OCI-LY1 (cell line): ENCODE data around the gene CHM.

ENCODE experiments used
- H2AFZ ChIP-seq: fragments of 200-600 bp; sonication (generic), shearing (Covaris generic); 2 replicates; pipeline ENCODE4 v1.6.0; 2014; ENCODE audit warnings: antibody characterized with exemption, mild to moderate bottlenecking, low read length
- H3F3A ChIP-seq: fragments of 200-600 bp; sonication (generic), shearing (Covaris generic); 2 replicates; pipeline ENCODE4 v1.6.0; 2014; ENCODE audit warnings: mild to moderate bottlenecking, antibody characterized with exemption, low read length, moderate library complexity; ENCODE audit not compliant: insufficient read depth
- H3K27ac ChIP-seq: fragments of 200-600 bp; sonication (generic); 2 replicates; pipeline ENCODE4 v1.5.1; 2014; ENCODE audit warnings: low read length, mixed run types, mild to moderate bottlenecking, low read depth; ENCODE audit not compliant: poor library complexity, severe bottlenecking
- H3K27me3 ChIP-seq: fragments of 200-600 bp; sonication (generic); 2 replicates; pipeline ENCODE4 v1.6.0; 2014; ENCODE audit warnings: antibody characterized with exemption, mild to moderate bottlenecking, low read length, moderate library complexity; ENCODE audit not compliant: insufficient read depth
- H3K36me3 ChIP-seq: fragments of 200-600 bp; sonication (generic); 2 replicates; pipeline ENCODE4 v1.6.1; 2014; ENCODE audit warnings: mild to moderate bottlenecking, antibody characterized with exemption, low read length, moderate library complexity, mixed read lengths; ENCODE audit not compliant: insufficient read depth
- H3K4me1 ChIP-seq: fragments of 200-600 bp; sonication (generic); 2 replicates; pipeline ENCODE4 v1.5.1; 2014; ENCODE audit warnings: mild to moderate bottlenecking, low read length, moderate library complexity; ENCODE audit not compliant: insufficient read depth, severe bottlenecking
- H3K4me2 ChIP-seq: fragments of 200-600 bp; sonication (generic), shearing (Covaris generic); 2 replicates; pipeline ENCODE4 v1.6.1; 2014; ENCODE audit warnings: low read length
- H3K4me3 ChIP-seq: fragments of 200-600 bp; sonication (generic); 2 replicates; pipeline ENCODE4 v1.5.1; 2014; ENCODE audit warnings: low read length, low read depth, mild to moderate bottlenecking, mixed read lengths; ENCODE audit not compliant: poor library complexity, severe bottlenecking
- H3K79me2 ChIP-seq: fragments of 200-600 bp; shearing (Covaris generic); 2 replicates; pipeline ENCODE4 v1.6.1; 2016; ENCODE audit warnings: mixed run types, low read length, mixed read lengths; ENCODE audit not compliant: insufficient read depth
- H3K9ac ChIP-seq: fragments of 200-600 bp; sonication (generic), shearing (Covaris generic); 2 replicates; pipeline ENCODE4 v1.6.1; 2014; ENCODE audit warnings: mild to moderate bottlenecking, low read length, mixed read lengths
- H3K9me2 ChIP-seq: fragments of 200-600 bp; sonication (generic), shearing (Covaris generic); 2 replicates; pipeline ENCODE4 v1.6.1; 2014; ENCODE audit warnings: low read depth, mild to moderate bottlenecking, low read length, mixed read lengths
- H3K9me3 ChIP-seq: fragments of 200-600 bp; shearing (Covaris generic); 2 replicates; pipeline ENCODE4 v1.6.1; 2014; ENCODE audit warnings: low read length, mixed read lengths
- H4K20me1 ChIP-seq: fragments of 200-600 bp; sonication (generic), shearing (Covaris generic); 2 replicates; pipeline ENCODE4 v1.6.0; 2016; ENCODE audit warnings: mild to moderate bottlenecking, low read length; ENCODE audit not compliant: insufficient read depth
- EZH2 ChIP-seq: fragments of 200-600 bp; sonication (generic), shearing (Covaris generic); IDR thresholded peaks from 2 replicates; pipeline ENCODE4 v1.8.0; 2017; ENCODE audit warnings: borderline replicate concordance, mixed run types, mild to moderate bottlenecking, antibody characterized with exemption, low read length, moderate library complexity, mixed read lengths
- TF ChIP-seq, protein P1 (sequence below): fragments of 200-600 bp; sonication (generic), shearing (Covaris generic); IDR thresholded peaks from 2 replicates; pipeline ENCODE4 v1.5.1; 2017; ENCODE audit warnings: mild to moderate bottlenecking, antibody characterized with exemption, low read length, moderate library complexity, mixed read lengths

The CHM gene

DNA sequence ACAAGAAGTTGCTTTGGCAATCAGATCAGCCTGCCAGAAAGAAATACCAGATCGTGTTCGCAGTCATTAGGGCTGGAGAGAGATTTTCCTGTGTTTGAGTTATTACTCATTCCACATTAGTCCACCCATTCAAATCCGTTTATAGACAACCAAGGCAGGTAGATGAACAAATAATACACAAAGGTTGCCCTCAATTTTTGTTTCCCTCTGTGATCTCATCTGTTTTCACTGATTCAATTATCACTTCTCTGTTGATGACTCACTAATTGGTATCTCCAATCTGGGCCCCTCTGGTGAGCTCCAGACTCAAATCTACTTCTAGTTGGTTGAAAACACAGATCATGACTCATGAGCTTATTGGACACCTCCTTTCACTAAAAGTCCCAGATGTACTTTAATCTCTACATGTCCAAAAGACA, 54.5 kb downstream of the CHM start:
- no peaks in the 10 kb centered on the region for H3K27me3 ChIP-seq
- no peaks in the 10 kb centered on the region for H4K20me1 ChIP-seq
- no peak overlapping the region for H3K4me3 ChIP-seq
- no peaks in the 10 kb centered on the region for H3K4me1 ChIP-seq
- no peak overlapping the region for H3K27ac ChIP-seq
- no peak overlapping the region for H3K9ac ChIP-seq
- no peak overlapping the region for H2AFZ ChIP-seq
- no peaks in the 10 kb centered on the region for H3K9me2 ChIP-seq
- no peaks in the 10 kb centered on the region for H3K36me3 ChIP-seq
- no peaks in the 10 kb centered on the region for H3K79me2 ChIP-seq
- H3K9me3 ChIP-seq: no peaks in the 10 kb centered on the region
- TF ChIP-seq, protein P1, sequence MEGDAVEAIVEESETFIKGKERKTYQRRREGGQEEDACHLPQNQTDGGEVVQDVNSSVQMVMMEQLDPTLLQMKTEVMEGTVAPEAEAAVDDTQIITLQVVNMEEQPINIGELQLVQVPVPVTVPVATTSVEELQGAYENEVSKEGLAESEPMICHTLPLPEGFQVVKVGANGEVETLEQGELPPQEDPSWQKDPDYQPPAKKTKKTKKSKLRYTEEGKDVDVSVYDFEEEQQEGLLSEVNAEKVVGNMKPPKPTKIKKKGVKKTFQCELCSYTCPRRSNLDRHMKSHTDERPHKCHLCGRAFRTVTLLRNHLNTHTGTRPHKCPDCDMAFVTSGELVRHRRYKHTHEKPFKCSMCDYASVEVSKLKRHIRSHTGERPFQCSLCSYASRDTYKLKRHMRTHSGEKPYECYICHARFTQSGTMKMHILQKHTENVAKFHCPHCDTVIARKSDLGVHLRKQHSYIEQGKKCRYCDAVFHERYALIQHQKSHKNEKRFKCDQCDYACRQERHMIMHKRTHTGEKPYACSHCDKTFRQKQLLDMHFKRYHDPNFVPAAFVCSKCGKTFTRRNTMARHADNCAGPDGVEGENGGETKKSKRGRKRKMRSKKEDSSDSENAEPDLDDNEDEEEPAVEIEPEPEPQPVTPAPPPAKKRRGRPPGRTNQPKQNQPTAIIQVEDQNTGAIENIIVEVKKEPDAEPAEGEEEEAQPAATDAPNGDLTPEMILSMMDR: no peak
- no peak for TF ChIP-seq EZH2
- no peak overlapping the region for H3K4me2 ChIP-seq
- H3F3A ChIP-seq: no peaks in the 10 kb centered on the region

DNA sequence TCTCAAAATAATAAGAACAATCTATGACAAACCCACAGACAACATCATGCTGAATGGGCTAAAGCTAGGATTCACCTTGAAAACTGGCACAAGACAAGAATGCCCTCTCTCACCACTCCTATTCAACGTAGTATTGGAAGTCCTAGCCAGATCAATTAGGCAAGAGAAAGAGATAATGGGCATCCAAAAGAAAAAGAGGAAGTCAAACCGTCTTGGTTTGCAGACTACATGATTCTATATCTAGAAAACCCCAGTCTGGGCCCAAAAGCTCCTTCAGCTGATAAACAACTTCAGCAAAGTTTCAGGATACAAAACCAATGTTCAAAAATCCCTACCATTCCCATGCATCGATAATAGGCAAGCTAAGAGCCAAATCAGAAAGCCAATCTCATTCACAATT, 59.0 kb downstream of the CHM start:
- H3K36me3 ChIP-seq: no peaks in the 10 kb centered on the region
- no peaks in the 10 kb centered on the region for H3K27me3 ChIP-seq
- no peak overlapping the region for H3K4me3 ChIP-seq
- H3K79me2 ChIP-seq: no peaks in the 10 kb centered on the region
- TF ChIP-seq, protein P1: no peak
- TF ChIP-seq EZH2: no peak
- H3K27ac ChIP-seq: no peak overlapping the region
- H3F3A ChIP-seq: no peaks in the 10 kb centered on the region
- no peaks in the 10 kb centered on the region for H3K4me1 ChIP-seq
- H4K20me1 ChIP-seq: no peaks in the 10 kb centered on the region
- no peaks in the 10 kb centered on the region for H3K9me3 ChIP-seq
- H3K4me2 ChIP-seq: no peak overlapping the region
- H3K9ac ChIP-seq: no peak overlapping the region
- no peak overlapping the region for H2AFZ ChIP-seq
- no peaks in the 10 kb centered on the region for H3K9me2 ChIP-seq

DNA sequence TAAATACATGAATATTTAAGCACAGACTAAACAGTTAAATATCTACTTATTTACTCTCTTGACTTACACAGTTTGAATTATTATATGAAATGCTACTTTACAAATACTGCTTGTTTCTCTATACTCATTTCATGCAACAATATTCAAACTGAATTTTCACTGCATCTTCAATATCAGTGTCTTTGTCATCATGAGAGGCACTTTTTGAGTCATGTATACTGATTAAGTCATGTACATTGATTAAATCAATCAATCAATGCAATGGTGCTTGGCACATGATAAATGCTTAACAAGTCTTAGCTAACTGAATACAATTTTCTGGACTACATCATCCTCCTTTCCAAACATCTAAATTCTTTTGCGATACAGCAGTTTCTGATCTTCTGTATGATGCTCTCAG, 67.1 kb downstream of the CHM start:
- no peaks in the 10 kb centered on the region for H4K20me1 ChIP-seq
- TF ChIP-seq, protein P1: no peak
- TF ChIP-seq EZH2: no peak
- no peak overlapping the region for H3K4me2 ChIP-seq
- no peaks in the 10 kb centered on the region for H3K79me2 ChIP-seq
- no peaks in the 10 kb centered on the region for H3K9me3 ChIP-seq
- H3K4me3 ChIP-seq: no peak overlapping the region
- H3K9me2 ChIP-seq: no peaks in the 10 kb centered on the region
- H3K9ac ChIP-seq: no peak overlapping the region
- H3K27ac ChIP-seq: no peak overlapping the region
- H2AFZ ChIP-seq: no peak overlapping the region
- no peaks in the 10 kb centered on the region for H3K4me1 ChIP-seq
- no peaks in the 10 kb centered on the region for H3K27me3 ChIP-seq
- H3F3A ChIP-seq: no peaks in the 10 kb centered on the region
- peaks cover 23% of the 10 kb centered on the region; the same call in 1 of the 2 replicates for H3K36me3 ChIP-seq
